Panc1 (cell line): ENCODE data around the gene CDAN1. TPM values are rescaled to one million over a fixed set of nuclear protein-coding genes. Genes with fewer than 3 reads are reported as not detected.

ENCODE experiments used
- ATAC-seq: fragments of 200-7000 bp; cut with Tn5 transposase; 2 replicates; pipeline ENCODE4 v1.9.1; 2020; ENCODE audit warnings: mild to moderate bottlenecking, moderate library complexity
- BruUV-seq: library from RNA; stranded (reverse); fragments of 400-500 nt; replicated peaks from 2 replicates; lab custom pipeline; 2021; lab: Mats Ljungman, UMichigan
- CTCF ChIA-PET: fragments of 300-600 bp; sonication (Branson Sonifier 250); formaldehyde crosslinking; loops from one replicate; lab custom pipeline; 2022; ENCODE audit warnings: antibody characterized with exemption; lab: Charles Lee
- POLR2A ChIA-PET: fragments of 300-600 bp; sonication (Branson Sonifier 250); formaldehyde crosslinking; loops from one replicate; lab custom pipeline; 2022; ENCODE audit warnings: antibody characterized with exemption; lab: Charles Lee
- DNase-seq: peaks from one replicate; pipeline ENCODE4 v3.0.0-alpha.2; 2010; ENCODE audit warnings: low read depth, low spot score
- H3K27ac ChIP-seq: 2 replicates; pipeline ENCODE4 v1.5.1; 2011; ENCODE audit warnings: mild to moderate bottlenecking, low read length, inconsistent platforms
- H3K27me3 ChIP-seq: fragments of 200-500 bp; sonication (Bioruptor generic); 2 replicates; pipeline ENCODE4 v1.6.0; 2014; ENCODE audit warnings: low read length, inconsistent platforms; ENCODE audit not compliant: control insufficient read depth, insufficient read depth
- H3K36me3 ChIP-seq: fragments of 200-500 bp; sonication (Bioruptor generic); 2 replicates; pipeline ENCODE4 v1.5.1; 2014; ENCODE audit warnings: inconsistent platforms, mild to moderate bottlenecking, low read length, moderate library complexity; ENCODE audit not compliant: control insufficient read depth, insufficient read depth
- H3K4me1 ChIP-seq: 2 replicates; pipeline ENCODE4 v1.5.1; 2011; ENCODE audit warnings: inconsistent platforms, mild to moderate bottlenecking, low read length, moderate library complexity; ENCODE audit not compliant: control insufficient read depth, insufficient read depth
- H3K4me3 ChIP-seq, 2 experiments: 2 replicates each; pipeline ENCODE4 v1.5.1; 2011 to 2012; ENCODE audit warnings: low read depth in 2 of 2, low read length in 2 of 2, mild to moderate bottlenecking in 2 of 2, inconsistent platforms in 1 of 2, moderate library complexity in 1 of 2
- H3K9me3 ChIP-seq: fragments of 200-500 bp; sonication (Bioruptor generic); 2 replicates; pipeline ENCODE4 v1.5.1; 2014; ENCODE audit warnings: low read depth, mild to moderate bottlenecking, inconsistent platforms, low read length, moderate library complexity; ENCODE audit not compliant: control insufficient read depth, insufficient read depth
- CTCF ChIP-seq: fragments of 450-650 bp; IDR thresholded peaks from 2 replicates; pipeline ENCODE4 v1.5.1; 2017; ENCODE audit warnings: mild to moderate bottlenecking
- POLR2AphosphoS5 ChIP-seq: IDR thresholded peaks from 2 replicates; pipeline ENCODE4 v1.6.1; 2012; ENCODE audit warnings: mild to moderate bottlenecking, low read depth, low read length, moderate library complexity
- REST ChIP-seq, 2 experiments: IDR thresholded peaks; 2 replicates each; pipeline ENCODE4 v1.6.1; 2011 to 2012; ENCODE audit warnings: low read depth in 2 of 2, control low read depth in 1 of 2, low read length in 1 of 2, mild to moderate bottlenecking in 1 of 2, moderate library complexity in 1 of 2; ENCODE audit not compliant: insufficient read depth in 1 of 2
- SIN3A ChIP-seq: IDR thresholded peaks from 2 replicates; pipeline ENCODE4 v1.6.1; 2012; ENCODE audit warnings: low read depth, mild to moderate bottlenecking, low read length, moderate library complexity, borderline replicate concordance; ENCODE audit not compliant: insufficient read depth
- TCF7L2 ChIP-seq: IDR thresholded peaks from 2 replicates; pipeline ENCODE4 v1.6.1; 2011; ENCODE audit warnings: mild to moderate bottlenecking, low read depth, low read length, inconsistent platforms
- in situ Hi-C: cut with HindIII; loops from 2 replicates; pipeline ENCODE4 v1.10.0; 2016; ENCODE audit warnings: low sequenced_read_pairs, low pct_unique_long_range_greater_than_20kb
- intact Hi-C: fragments of 100-400 bp; cut with micrococcal nuclease; formaldehyde crosslinking; loops from one replicate; pipeline ENCODE4 v1.10.0; 2022; ENCODE audit not compliant: unreplicated experiment
- total RNA-seq: library from RNA; stranded (reverse); gene quantifications from one replicate; pipeline ENCODE4 v1.2.1, GENCODE V29; 2021; ENCODE audit not compliant: unreplicated experiment

The CDAN1 gene
- total RNA-seq, 1 experiment from 2014 or later, result 41.1 TPM

GRCh38 chr15:42732095-42732827 lies 4.7 kb downstream of the CDAN1 start:
- POLR2A ChIA-PET, result interaction anchor here (0.6 kb wide), 1 partner anchor 236 kb away, joined by 3 read pairs; no protein-coding TSS in a partner anchor
- Histone ChIP-seq H3K27me3 (no peaks in the 10 kb centered on the region), H3K36me3 (peaks cover 2% of the 10 kb centered on the region), H3K4me1 (0 out of 2 replicates have a peak, but pooled peaks cover 11% of the 10 kb centered on the region), H3K27ac (no peak overlapping the region), H3K9me3 (no peaks in the 10 kb centered on the region), H3K4me3 (no peak overlapping the region)
- CTCF ChIA-PET, result no interaction called here
- intact Hi-C loops (no loop called here), in situ Hi-C loops (no loop called here)
- no TSS peak for BruUV-seq
- no peak for ATAC-seq
- TF ChIP-seq CTCF (no peak), SIN3A (no peak)
- no peak for DNase-seq

GRCh38 chr15:42731461-42731860 lies 5.5 kb downstream of the CDAN1 start:
- Histone ChIP-seq H3K4me1 (0 out of 2 replicates have a peak, but pooled peaks cover 11% of the 10 kb centered on the region), H3K27me3 (no peaks in the 10 kb centered on the region), H3K36me3 (peaks cover 2% of the 10 kb centered on the region), H3K9me3 (no peaks in the 10 kb centered on the region), H3K4me3 (no peak overlapping the region), H3K27ac (no peak overlapping the region)
- no TSS peak for BruUV-seq
- DNase-seq, result no peak
- in situ Hi-C loops, result no loop called here
- ATAC-seq, result no peak
- TF ChIP-seq SIN3A (no peak), POLR2AphosphoS5 (no peak), CTCF (no peak), TCF7L2 (no peak), REST (IDR thresholded peaks at IDR 0.05; ENCODE audit: insufficient read depth in 1 of 2, low read depth in 2 of 2, low read length in 1 of 2) (no peak)
- intact Hi-C loops, result no loop called here
- POLR2A ChIA-PET, result interaction anchor here (0.6 kb wide), 1 partner anchor 160 kb away, joined by 6 read pairs; no protein-coding TSS in a partner anchor
- CTCF ChIA-PET, result no interaction called here
